ACC112 (cell line): Measurements from ENCODE around the gene KNG1.
"Not testable (repeated sequence)": the region's sequence is repeated elsewhere in the genome, so short reads cannot be mapped to it uniquely, and the experiment has no call there.

Source experiments
- H2AFZ ChIP-seq: fragments of 200-600 bp; sonication (generic); one replicate; pipeline ENCODE4 v1.6.0; 2017; ENCODE audit warnings: antibody characterized with exemption, low read length; ENCODE audit not compliant: unreplicated experiment
- H3K27ac ChIP-seq: fragments of 200-600 bp; sonication (generic); 2 replicates; pipeline ENCODE4 v1.5.1; 2014; ENCODE audit warnings: low read depth, mild to moderate bottlenecking, antibody characterized with exemption, low read length, moderate library complexity
- H3K27me3 ChIP-seq: fragments of 200-600 bp; sonication (generic); 2 replicates; pipeline ENCODE4 v1.6.1; 2014; ENCODE audit warnings: mild to moderate bottlenecking, antibody characterized with exemption, low read length, moderate library complexity, mixed read lengths; ENCODE audit not compliant: insufficient read depth
- H3K36me3 ChIP-seq: fragments of 200-600 bp; sonication (generic); 2 replicates; pipeline ENCODE4 v1.6.1; 2016; ENCODE audit warnings: mild to moderate bottlenecking, antibody characterized with exemption, low read length, moderate library complexity, mixed read lengths; ENCODE audit not compliant: insufficient read depth
- H3K4me1 ChIP-seq: fragments of 200-600 bp; sonication (generic); one replicate; pipeline ENCODE4 v1.6.1; 2016; ENCODE audit warnings: low read length, mixed read lengths; ENCODE audit not compliant: insufficient read depth, unreplicated experiment, control insufficient read depth
- H3K4me3 ChIP-seq: fragments of 200-600 bp; sonication (generic); 2 replicates; pipeline ENCODE4 v1.5.1; 2014; ENCODE audit warnings: mild to moderate bottlenecking, low read depth, low read length
- H3K79me2 ChIP-seq: fragments of 200-600 bp; sonication (generic); one replicate; pipeline ENCODE4 v1.6.0; 2016; ENCODE audit warnings: low read length; ENCODE audit not compliant: control insufficient read depth, unreplicated experiment, insufficient read depth

KNG1 gene

GRCh38 chr3:186717039-186717457 lies at the start of gene KNG1:
Gene KNG1 (plus strand): TSS chr3:186717359. CDS start chr3:186717543, 184 bp downstream.
- H3K27me3 ChIP-seq, result peaks cover 3% of the 10 kb centered on the region; the same call in 1 of the 2 replicates
- H3K79me2 ChIP-seq, result no peaks in the 10 kb centered on the region
- H3K4me3 ChIP-seq, result no peak within 1 kb of the TSS
- H2AFZ ChIP-seq, result no peak within 1 kb of the TSS
- no peak within 1 kb of the TSS for H3K27ac ChIP-seq
- H3K36me3 ChIP-seq, result no peaks in the 10 kb centered on the region
- H3K4me1 ChIP-seq, result no peaks in the 10 kb centered on the region

DNA sequence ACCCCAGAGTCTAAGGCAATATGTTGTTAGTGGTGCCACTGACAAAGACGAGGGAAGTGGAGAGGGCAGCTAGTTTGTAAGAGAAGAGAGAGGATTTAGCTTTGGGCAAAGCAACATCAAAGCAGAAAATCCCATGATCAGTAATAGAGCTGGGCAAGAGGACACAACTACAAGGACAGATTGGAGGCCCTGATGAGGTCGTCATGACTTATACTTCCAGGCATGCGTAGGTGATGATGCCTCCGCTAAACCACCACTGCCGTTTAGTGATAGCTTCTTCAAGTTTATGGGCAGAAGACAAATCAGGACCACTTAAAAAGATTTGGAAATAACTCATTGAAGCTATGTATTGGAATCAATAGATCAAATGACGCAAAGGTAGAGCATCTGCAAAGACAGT lies 48.7 kb upstream of the KNG1 start:
- H3K27me3 ChIP-seq, result peaks cover 66% of the 10 kb centered on the region
- H3K4me3 ChIP-seq, result no peak overlapping the region
- no peaks in the 10 kb centered on the region for H3K36me3 ChIP-seq
- no peaks in the 10 kb centered on the region for H3K4me1 ChIP-seq
- H2AFZ ChIP-seq, result no peak overlapping the region
- no peak overlapping the region for H3K27ac ChIP-seq
- H3K79me2 ChIP-seq, result no peaks in the 10 kb centered on the region

GRCh38 chr3:186669378-186670084 lies 47.6 kb upstream of the KNG1 start:
- Histone ChIP-seq H3K79me2 (no peaks in the 10 kb centered on the region), H3K27ac (no peak overlapping the region), H3K4me1 (no peaks in the 10 kb centered on the region), H3K27me3 (peaks cover 66% of the 10 kb centered on the region), H2AFZ (no peak overlapping the region), H3K4me3 (no peak overlapping the region), H3K36me3 (no peaks in the 10 kb centered on the region)

- no peaks in the 10 kb centered on the region for H3K4me1 ChIP-seq
- no peaks in the 10 kb centered on the region for H3K36me3 ChIP-seq
- peaks cover 66% of the 10 kb centered on the region for H3K27me3 ChIP-seq
- H3K27ac ChIP-seq, result no peak overlapping the region
- no peak overlapping the region for H3K4me3 ChIP-seq
- H2AFZ ChIP-seq, result no peak overlapping the region
- H3K79me2 ChIP-seq, result no peaks in the 10 kb centered on the region
Observed at GRCh38 chr3:186670155-186670554, 47.0 kb upstream of the KNG1 start.

DNA sequence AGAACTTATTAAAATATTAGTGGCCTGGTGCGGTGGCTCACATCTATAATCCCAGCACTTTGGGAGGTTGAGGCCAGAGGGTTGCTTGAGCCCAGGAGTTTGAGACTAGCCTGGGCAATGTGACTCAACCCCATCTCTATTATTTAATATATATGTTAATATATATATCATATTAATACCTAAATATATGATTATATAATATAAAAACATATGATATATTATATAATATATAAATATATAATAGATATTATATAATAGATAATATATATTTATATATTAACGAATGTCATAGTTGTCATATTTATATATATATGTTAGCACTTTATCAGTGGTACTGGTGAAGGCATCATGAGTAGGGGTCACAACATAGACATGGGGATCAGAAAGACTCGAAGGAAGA lies 46.1 kb upstream of the KNG1 start:
- H3K4me1 ChIP-seq, result no peaks in the 10 kb centered on the region

GRCh38 chr3:186678604-186679003 lies 38.6 kb upstream of the KNG1 start:
- no peak overlapping the region for H3K27ac ChIP-seq
- H3K79me2 ChIP-seq, result no peaks in the 10 kb centered on the region
- peaks cover 91% of the 10 kb centered on the region for H3K27me3 ChIP-seq
- no peak overlapping the region for H2AFZ ChIP-seq
- no peak overlapping the region for H3K4me3 ChIP-seq
- no peaks in the 10 kb centered on the region for H3K36me3 ChIP-seq
- no peaks in the 10 kb centered on the region for H3K4me1 ChIP-seq

More for the DNA sequence above, 46.1 kb upstream of the KNG1 start:
- no peak overlapping the region for H3K4me3 ChIP-seq
- H3K36me3 ChIP-seq, result no peaks in the 10 kb centered on the region
- no peak overlapping the region for H2AFZ ChIP-seq
- peaks cover 66% of the 10 kb centered on the region for H3K27me3 ChIP-seq
- H3K79me2 ChIP-seq, result no peaks in the 10 kb centered on the region
- H3K27ac ChIP-seq, result no peak overlapping the region

DNA sequence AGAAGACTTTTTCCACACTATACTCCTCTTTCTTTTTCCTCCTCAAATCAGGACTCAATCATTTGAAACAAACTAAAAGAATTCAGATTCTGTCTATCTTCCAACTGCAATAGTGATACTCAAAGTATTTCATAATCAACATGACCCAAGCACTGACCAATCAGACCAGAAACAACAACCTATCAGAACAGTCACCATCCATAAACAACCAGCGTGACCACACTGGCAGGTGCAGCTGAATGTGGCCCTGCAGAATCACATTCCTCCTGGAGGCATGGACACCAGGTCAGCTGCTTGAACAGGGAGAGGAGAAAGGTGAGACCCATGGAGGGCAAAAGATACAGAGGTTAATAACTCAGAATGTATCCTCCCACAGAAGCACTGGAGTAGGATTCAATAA lies 38.0 kb upstream of the KNG1 start:
- peaks cover 91% of the 10 kb centered on the region for H3K27me3 ChIP-seq
- no peaks in the 10 kb centered on the region for H3K4me1 ChIP-seq
- no peaks in the 10 kb centered on the region for H3K79me2 ChIP-seq
- no peak overlapping the region for H2AFZ ChIP-seq
- H3K27ac ChIP-seq, result no peak overlapping the region
- H3K36me3 ChIP-seq, result no peaks in the 10 kb centered on the region
- H3K4me3 ChIP-seq, result no peak overlapping the region

DNA sequence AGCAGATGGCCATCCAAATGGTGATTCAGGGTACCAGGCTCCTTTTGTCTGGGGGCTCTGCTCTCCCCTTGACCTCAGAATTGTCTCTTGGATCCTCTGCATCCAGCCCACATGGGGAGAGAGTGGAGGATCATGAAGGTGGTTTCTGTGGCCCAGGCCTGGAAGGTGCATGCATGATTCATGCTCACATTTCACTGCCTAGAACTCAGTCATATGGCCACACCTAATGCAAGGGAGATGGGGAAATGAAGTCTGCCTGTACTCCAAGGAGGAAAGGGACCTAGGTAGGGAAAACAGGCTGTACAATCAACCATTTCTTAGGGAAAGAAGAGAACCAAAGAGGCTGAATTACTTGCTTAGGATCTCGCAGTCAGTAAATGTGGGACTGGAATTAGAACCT lies 36.3 kb upstream of the KNG1 start:
- peaks cover 87% of the 10 kb centered on the region for H3K27me3 ChIP-seq
- no peak overlapping the region for H2AFZ ChIP-seq
- no peaks in the 10 kb centered on the region for H3K36me3 ChIP-seq
- no peak overlapping the region for H3K27ac ChIP-seq
- no peaks in the 10 kb centered on the region for H3K4me1 ChIP-seq
- H3K79me2 ChIP-seq, result no peaks in the 10 kb centered on the region
- H3K4me3 ChIP-seq, result no peak overlapping the region

GRCh38 chr3:186682812-186683211 lies 34.3 kb upstream of the KNG1 start:
- Histone ChIP-seq H2AFZ (no peak overlapping the region), H3K4me1 (no peaks in the 10 kb centered on the region), H3K36me3 (no peaks in the 10 kb centered on the region), H3K4me3 (no peak overlapping the region), H3K79me2 (no peaks in the 10 kb centered on the region), H3K27ac (no peak overlapping the region), H3K27me3 (peaks cover 83% of the 10 kb centered on the region)

DNA sequence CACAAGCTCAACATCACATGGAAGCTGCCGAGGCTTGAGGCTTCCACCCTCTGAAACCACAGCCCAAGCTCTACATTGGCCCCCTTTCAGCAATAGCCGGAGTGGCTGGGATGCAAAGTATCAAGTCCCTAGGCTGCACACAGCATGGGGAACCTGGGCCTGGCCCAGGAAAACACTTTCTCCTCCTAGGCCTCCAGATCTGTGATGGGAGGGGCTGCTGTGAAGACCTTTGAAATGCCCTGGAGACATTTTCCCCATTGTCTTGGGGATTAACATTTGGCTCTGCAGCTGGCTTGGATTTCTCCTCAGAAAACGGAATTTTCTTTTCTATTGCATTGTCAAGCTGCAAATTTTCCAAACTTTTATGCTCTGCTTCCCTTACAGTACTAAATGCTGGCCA lies 33.2 kb upstream of the KNG1 start:
- Histone ChIP-seq H3K27me3 (peaks cover 80% of the 10 kb centered on the region), H3K27ac (no peak overlapping the region), H3K4me3 (no peak overlapping the region), H3K79me2 (no peaks in the 10 kb centered on the region), H2AFZ (no peak overlapping the region), H3K4me1 (no peaks in the 10 kb centered on the region), H3K36me3 (no peaks in the 10 kb centered on the region)

DNA sequence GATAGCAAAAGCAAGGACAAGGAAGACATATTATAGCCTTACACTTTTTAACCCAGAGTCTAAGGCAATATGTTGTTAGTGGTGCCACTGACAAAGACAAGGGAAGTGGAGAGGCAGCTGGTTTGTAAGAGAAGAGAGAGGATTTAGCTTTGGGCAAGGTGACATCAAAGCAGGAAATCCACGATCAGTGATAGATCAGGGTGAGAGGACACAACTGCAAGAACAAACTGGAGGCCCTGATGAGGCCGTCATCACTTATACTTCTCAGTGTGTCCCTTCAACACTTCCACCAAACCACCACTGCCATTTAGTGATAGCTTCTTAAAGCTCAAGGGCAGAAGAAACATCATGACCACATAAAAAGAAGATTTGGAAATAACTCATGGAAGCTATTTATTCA lies 30.7 kb upstream of the KNG1 start:
- H3K27ac ChIP-seq, H3K4me3 ChIP-seq, H3K4me1 ChIP-seq, H3K36me3 ChIP-seq, H2AFZ ChIP-seq, H3K79me2 ChIP-seq: not testable (repeated sequence)
- H3K27me3 ChIP-seq, result peaks cover 80% of the 10 kb centered on the region
